Amniotic epithelial cell (primary cell): Measurements from ENCODE around the gene NDUFAF8.

ENCODE experiments used
- DNase-seq: peaks from one replicate; pipeline ENCODE4 v3.0.0-alpha.2; 2010; ENCODE audit warnings: low read depth

The NDUFAF8 gene

GRCh38 chr17:81200695-81201580 lies 38.2 kb upstream of the NDUFAF8 start:
- DNase-seq: peak; percentile 75

GRCh38 chr17:81202318-81202717 lies 36.8 kb upstream of the NDUFAF8 start:
- no peak for DNase-seq

- DNase-seq: no peak
Observed at GRCh38 chr17:81203136-81203535, 36.0 kb upstream of the NDUFAF8 start.

- no peak for DNase-seq
Observed at GRCh38 chr17:81204578-81204977, 34.5 kb upstream of the NDUFAF8 start.

- no peak for DNase-seq
Observed at GRCh38 chr17:81206166-81206565, 33.0 kb upstream of the NDUFAF8 start.

- DNase-seq: no peak
Observed at GRCh38 chr17:81206657-81207056, 32.5 kb upstream of the NDUFAF8 start.

- DNase-seq: no peak
Observed at GRCh38 chr17:81207610-81208581, 31.2 kb upstream of the NDUFAF8 start.

- no peak for DNase-seq
Observed at GRCh38 chr17:81208651-81209050, 30.5 kb upstream of the NDUFAF8 start.

GRCh38 chr17:81209141-81209540 lies 30.0 kb upstream of the NDUFAF8 start:
- DNase-seq: no peak

GRCh38 chr17:81210466-81210865 lies 28.7 kb upstream of the NDUFAF8 start:
- DNase-seq: no peak

- peak; percentile 47 for DNase-seq
Observed at GRCh38 chr17:81210868-81211267, 28.2 kb upstream of the NDUFAF8 start.

GRCh38 chr17:81212365-81212764 lies 26.8 kb upstream of the NDUFAF8 start:
- DNase-seq: no peak

GRCh38 chr17:81213978-81214377 lies 25.1 kb upstream of the NDUFAF8 start:
- DNase-seq: no peak

- DNase-seq: no peak
Observed at GRCh38 chr17:81217491-81217890, 21.6 kb upstream of the NDUFAF8 start.

GRCh38 chr17:81218459-81218858 lies 20.7 kb upstream of the NDUFAF8 start:
- no peak for DNase-seq

- DNase-seq: no peak
Observed at GRCh38 chr17:81218991-81219390, 20.1 kb upstream of the NDUFAF8 start.

GRCh38 chr17:81219476-81220180 lies 19.5 kb upstream of the NDUFAF8 start:
- DNase-seq: no peak

GRCh38 chr17:81221371-81221841 lies 17.7 kb upstream of the NDUFAF8 start:
- no peak for DNase-seq

- DNase-seq: no peak
Observed at GRCh38 chr17:81221842-81222619, 17.1 kb upstream of the NDUFAF8 start.

- DNase-seq: no peak
Observed at GRCh38 chr17:81222620-81222905, 16.6 kb upstream of the NDUFAF8 start.
